NCI-H2107 treated with DMSO at 0.1 percent for 48 hours (cell line): Measurements from ENCODE around the gene INPP4B.
"Not testable (repeated sequence)": the region's sequence is repeated elsewhere in the genome, so short reads cannot be mapped to it uniquely, and the experiment has no call there.

ENCODE experiments used
- DNase-seq: peaks from one replicate; lab custom pipeline; 2025; ENCODE audit not compliant: unreplicated experiment; lab: John Stamatoyannopoulos, UW

Gene INPP4B

GRCh38 chr4:142419712-142420111 lies 426.4 kb downstream of the INPP4B start:
- DNase-seq, result no peak

GRCh38 chr4:142418697-142419096 lies 427.4 kb downstream of the INPP4B start:
- no peak for DNase-seq

DNA sequence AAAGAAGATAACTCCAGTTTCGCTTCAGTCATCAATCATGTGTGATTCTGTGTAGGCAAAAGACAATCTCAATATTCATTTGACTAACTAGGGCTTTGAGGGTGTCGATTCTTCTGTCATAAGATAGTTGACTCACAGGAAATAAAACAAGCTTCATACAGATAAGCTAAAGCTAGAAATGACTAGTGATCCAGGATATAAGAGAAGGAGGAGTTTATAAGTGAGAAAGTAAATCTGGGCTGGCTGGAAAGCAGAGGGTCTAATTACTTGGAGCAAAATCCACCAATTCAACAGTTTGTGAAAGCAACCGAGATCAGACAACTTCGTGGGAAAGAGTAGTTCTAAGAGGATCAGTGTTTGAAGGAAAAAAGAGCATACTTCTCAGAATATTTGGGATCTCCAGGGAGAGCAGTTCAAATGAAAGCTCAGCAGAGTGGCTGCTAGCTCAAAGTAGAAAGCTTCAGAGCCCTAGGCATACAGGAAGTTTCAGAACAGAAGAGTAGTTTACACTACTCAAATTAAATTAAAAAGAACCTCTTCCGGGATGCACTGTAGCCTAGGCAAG lies 429.3 kb downstream of the INPP4B start:
- DNase-seq, result no peak

GRCh38 chr4:142416121-142416520 lies 430.0 kb downstream of the INPP4B start:
- no peak for DNase-seq

- no peak for DNase-seq
Measured at GRCh38 chr4:142414366-142414990, 431.6 kb downstream of the INPP4B start.

DNA sequence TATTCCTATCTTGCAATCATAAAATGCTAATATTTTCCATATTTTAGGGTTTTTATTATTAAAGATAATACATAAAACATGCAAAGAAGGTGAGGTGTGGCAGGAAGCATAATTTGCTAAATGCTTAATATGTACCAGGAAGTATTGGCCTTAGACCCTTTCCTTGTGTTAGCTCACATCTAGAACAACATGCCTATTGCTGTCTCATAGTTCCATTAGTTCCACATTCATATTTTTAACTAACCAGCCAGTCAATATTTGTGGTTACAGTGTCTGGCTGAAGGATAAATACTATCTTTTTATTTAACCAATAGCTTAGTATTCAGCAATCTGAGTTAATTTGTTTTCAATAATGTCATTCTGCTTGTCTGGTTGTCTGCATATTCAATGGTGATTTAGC lies 432.6 kb downstream of the INPP4B start:
- no peak for DNase-seq

DNA sequence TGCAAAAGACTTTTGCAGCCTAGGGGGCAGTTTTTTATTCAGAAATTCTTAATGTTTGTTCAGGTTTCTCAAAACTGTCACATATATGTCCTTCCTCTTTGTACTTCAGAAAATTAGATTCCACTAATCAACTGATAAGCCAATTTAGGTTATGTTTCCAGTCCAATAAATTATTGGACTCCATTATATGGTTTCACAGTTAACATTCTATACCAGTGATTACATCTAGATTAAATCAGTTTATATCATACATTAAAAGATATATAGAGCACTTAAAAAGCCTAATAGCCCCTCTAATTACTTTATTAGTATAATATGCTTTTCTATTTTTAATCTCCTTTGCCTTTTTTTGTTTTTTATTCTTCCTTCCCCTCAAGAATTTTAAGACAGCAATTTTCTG lies 434.1 kb downstream of the INPP4B start:
- no peak for DNase-seq

GRCh38 chr4:142408003-142408441 lies 438.1 kb downstream of the INPP4B start:
- DNase-seq, result no peak

GRCh38 chr4:142407596-142407995 lies 438.5 kb downstream of the INPP4B start:
- no peak for DNase-seq

DNA sequence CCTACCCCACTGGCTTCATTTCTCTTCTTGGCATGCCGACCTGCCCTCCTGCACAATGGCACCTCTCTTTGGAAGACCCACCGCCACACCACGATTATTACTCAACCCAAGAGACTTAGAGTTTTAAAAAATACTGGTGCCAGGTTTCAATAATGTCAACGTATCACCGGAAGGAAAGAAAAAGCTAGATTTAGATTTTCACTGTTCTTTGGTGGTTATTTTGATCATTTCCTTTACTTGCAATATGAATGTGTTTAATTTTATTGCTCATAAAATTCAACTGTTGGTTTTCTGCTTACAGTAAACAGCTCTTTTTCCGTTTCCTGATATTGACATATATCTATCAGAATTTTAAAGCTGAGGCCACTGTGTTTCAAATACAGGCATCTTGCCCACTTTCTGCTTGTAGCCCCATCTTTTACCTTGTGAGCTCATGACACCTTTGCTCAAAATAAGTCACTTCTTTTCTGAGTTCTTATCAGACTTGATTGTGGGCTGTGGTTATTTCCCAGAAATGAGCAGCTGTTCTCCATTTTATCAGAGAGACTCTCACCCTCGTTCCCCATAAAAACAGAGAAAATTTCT lies 439.1 kb downstream of the INPP4B start:
- DNase-seq, result no peak

GRCh38 chr4:142406499-142406835 lies 439.6 kb downstream of the INPP4B start:
- DNase-seq, result no peak

DNA sequence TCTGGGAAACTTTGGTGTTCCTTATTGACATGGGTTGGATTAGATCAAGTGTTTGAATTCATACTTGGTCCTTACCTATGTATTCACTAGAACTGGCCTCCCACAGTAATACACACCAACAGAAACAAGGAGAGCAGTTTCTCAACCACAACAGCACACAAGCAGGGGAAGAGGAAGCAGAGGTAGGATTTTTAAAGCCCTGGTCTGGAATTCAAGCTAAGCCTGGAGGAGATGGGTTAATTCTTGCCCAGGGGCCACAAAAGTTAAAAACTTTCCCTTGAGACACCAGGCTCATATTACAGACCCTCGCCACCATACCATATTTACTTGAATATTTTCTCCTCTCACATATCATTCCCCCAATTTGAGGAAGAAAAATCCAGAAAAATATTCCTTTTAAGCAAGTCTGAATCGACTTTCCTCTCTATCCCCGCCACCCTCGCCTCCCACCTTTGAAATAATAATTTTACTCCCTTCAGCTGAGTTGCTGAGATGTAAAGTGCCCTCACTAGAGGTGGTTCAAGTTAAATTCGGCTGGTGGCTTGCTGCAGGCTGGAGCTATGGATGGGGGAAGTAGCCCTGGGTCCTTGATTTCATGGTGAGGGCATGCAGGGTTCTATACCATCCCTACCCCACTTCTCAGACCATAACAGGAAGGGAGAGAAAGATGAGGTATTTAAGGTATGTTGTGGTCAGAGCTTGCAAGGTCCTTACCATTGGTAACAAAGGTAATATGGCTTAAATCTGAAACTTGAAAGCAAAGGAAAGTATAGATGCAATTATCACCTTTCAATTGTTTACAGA lies 440.2 kb downstream of the INPP4B start:
- no peak for DNase-seq

DNA sequence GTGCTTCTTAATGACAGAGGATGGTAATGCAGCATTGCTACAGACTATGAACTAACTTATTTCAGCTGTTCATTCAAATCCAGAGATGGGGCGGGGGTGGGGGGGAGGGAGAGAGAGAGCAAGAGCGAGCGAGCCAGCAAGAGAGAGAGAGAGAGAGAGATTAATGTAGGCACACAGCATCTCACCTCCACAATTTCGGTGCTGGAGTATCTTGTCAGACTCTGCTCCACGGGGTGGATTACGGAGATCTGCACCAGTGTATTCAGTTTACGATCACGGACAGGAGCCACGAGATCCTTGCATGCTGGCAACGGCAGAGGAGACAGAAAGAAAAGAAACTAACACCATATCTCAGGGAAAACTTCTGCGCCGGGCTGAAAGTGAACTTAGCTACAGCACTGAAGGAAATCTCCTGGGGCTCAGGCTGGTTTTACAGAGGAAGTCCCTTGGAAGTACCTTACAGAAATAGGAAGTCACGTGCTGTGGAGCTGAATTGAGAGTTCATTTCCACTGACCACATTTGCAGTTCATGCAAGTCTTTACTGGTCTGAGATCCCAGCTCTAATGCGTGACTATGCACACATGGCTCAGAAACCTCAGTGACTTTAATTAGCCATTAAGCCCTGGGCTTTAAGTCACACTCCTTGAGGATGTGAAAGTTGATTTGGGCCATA lies 440.9 kb downstream of the INPP4B start:
- no peak for DNase-seq

DNA sequence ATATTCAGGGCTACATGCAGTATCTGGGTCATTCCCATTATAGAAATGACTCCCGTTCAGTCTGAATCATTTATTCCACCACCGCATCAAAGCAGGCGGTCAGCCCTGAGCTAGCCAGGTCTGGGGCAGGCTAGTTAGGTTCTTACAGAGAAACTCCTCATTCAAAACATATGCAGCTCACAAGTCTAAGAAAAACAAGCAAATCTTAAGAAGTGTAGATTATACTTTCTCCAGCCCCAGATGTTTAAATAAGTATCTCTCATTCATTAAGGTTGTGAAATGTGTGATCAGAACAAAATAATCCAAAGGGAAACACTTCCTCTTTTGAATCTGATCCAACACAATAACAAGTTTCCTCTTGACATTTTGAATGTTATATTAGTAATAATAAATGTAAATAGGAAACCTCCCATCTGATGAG lies 441.9 kb downstream of the INPP4B start:
- no peak for DNase-seq

GRCh38 chr4:142402900-142403299 lies 443.2 kb downstream of the INPP4B start:
- DNase-seq, result no peak

DNA sequence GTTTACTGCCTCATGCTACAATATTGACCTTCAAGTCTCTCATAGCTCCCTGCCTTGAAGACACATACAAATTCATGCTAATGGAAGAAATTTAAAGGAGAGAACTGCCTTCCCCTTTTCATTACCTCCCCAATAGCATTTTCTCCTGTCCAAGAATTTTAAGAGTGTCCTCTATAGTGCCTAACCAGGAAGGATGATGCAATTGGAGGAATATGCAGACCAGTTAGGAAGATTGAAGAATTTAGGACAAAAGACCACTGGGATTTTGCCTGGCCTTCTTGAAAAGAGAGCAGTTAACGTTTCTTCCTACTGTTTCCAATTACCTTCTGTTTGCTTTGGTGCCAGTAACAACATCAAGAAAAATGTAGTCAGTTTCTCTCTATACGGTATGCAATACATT lies 443.9 kb downstream of the INPP4B start:
- DNase-seq, result no peak

GRCh38 chr4:142397364-142397991 lies 448.6 kb downstream of the INPP4B start:
- not testable (repeated sequence) for DNase-seq

DNA sequence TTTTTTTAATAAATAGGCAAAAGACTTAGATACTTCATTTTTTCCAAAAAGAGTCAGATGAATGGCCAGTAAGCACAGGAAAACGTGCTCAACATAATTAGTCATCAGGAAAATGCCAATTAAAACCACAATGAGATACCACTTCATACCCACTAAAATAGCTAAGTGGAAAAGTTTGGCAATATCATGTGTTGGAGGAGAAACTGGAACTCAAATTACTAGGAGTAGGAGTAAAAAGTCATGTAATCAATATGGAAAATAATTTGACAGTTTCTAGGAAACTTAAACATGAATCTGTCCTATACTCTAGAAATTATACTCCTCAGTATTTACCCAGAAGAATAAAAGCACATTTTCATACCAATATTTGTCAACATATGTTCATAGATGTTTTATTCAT lies 449.8 kb downstream of the INPP4B start:
- no peak for DNase-seq

DNA sequence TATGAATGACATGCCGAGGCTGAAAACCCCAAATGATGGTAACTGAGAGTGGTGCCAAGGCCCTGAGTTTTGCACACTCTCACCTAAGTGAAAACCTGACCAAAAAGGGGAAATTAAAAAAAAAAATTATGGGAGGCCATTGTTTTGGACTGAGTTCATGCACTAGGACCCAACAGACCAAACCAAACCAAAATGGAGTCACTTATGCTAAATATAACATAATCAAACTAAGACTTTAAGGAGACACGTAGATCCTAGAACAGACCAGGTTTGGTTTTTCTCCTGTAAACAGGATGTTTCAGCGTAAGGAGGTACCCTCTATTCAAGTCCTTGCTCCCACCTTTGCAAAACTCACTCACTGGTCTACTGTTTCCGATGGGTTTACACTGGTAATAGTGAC lies 453.0 kb downstream of the INPP4B start:
- no peak for DNase-seq

DNA sequence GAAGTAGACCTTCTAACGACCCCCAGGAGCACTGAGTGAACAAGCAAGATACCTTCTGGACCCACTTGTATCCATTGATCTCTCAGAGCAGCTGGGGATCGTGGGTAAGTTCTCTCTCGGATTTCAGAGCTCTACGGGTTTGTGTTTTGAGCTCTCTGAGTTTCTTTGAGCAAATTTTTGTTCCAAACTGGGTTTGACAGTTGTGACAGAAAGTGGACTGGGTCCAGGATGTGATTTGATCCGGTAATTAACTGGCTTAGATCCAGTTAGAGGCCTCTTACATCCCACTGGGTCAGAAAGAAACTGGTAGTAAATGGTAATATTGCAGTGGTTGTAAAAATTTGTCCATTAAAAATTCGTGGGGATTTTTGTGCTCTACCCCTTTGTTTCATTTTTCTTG lies 459.2 kb downstream of the INPP4B start:
- DNase-seq, result no peak

- DNase-seq, result no peak
Measured at GRCh38 chr4:142386449-142386848, 459.7 kb downstream of the INPP4B start.
